Peyer's patch (tissue), 4 donors: ENCODE data around the gene PRSS53. TPM values are rescaled to one million over a fixed set of nuclear protein-coding genes. Genes with fewer than 3 reads are reported as not detected.
A peak's percentile ranks its signal among the peaks of the same experiment; 100 is the strongest.
"Not testable (repeated sequence)": the region's sequence is repeated elsewhere in the genome, so short reads cannot be mapped to it uniquely, and the experiment has no call there.

Experiments
- DNase-seq, 3 donors: peaks; one replicate each; pipeline ENCODE4 v3.0.0-alpha.2; 2017 to 2019
- H3K27ac ChIP-seq, 4 donors: fragments of 200-600 bp; sonication (generic); one replicate each; pipeline ENCODE4 v1.5.1; 2016 to 2019
- H3K27me3 ChIP-seq, 2 donors: fragments of 200-600 bp; sonication (generic); one replicate each; pipeline ENCODE4 v1.5.1; 2019
- H3K36me3 ChIP-seq, 3 donors: fragments of 200-600 bp; sonication (generic); one replicate each; pipeline ENCODE4 v1.5.1; 2016 to 2019
- H3K4me1 ChIP-seq, 4 donors: fragments of 200-600 bp; sonication (generic); one replicate each; pipeline ENCODE4 v1.5.1; 2016 to 2019
- H3K4me3 ChIP-seq, 4 donors: fragments of 200-600 bp; sonication (generic); 1 replicate in 3 of 4; 2 replicates in 1 of 4; pipeline ENCODE4 v1.5.1; 2016 to 2019; ENCODE audit warnings: mild to moderate bottlenecking in 1 of 4
- H3K9me3 ChIP-seq, 4 donors: fragments of 200-600 bp; sonication (generic); one replicate each; pipeline ENCODE4 v1.5.1; 2016 to 2019; ENCODE audit warnings: mild to moderate bottlenecking in 1 of 4
- POLR2A ChIP-seq, 2 donors: fragments of 450-650 bp; IDR thresholded peaks; one replicate each; pipeline ENCODE4 v1.5.1; 2017; ENCODE audit warnings: antibody characterized with exemption in 2 of 2, mild to moderate bottlenecking in 2 of 2, moderate library complexity in 2 of 2
- total RNA-seq, 4 donors: library from RNA; depleted of rRNA; stranded (reverse); fragments of >200 nt; gene quantifications; one replicate each; pipeline ENCODE4 v1.1.0, GENCODE V29; 2016
- TF ChIP-seq, protein P1 (sequence below), 6 experiments: fragments of 450-650 bp in 4 of 6; fragments of 200-600 bp in 2 of 6; sonication (generic) in 1 of 6; IDR thresholded peaks; one replicate each; pipeline ENCODE4 v1.5.1; 2017 to 2019; ENCODE audit warnings: antibody characterized with exemption in 6 of 6, mild to moderate bottlenecking in 3 of 6, moderate library complexity in 1 of 6

Gene PRSS53
- total RNA-seq = 10 to 100 TPM in 2 of 4 donors, 1 to 10 TPM in 2; 6.8 to 18.4 (median 12.0) TPM

DNA sequence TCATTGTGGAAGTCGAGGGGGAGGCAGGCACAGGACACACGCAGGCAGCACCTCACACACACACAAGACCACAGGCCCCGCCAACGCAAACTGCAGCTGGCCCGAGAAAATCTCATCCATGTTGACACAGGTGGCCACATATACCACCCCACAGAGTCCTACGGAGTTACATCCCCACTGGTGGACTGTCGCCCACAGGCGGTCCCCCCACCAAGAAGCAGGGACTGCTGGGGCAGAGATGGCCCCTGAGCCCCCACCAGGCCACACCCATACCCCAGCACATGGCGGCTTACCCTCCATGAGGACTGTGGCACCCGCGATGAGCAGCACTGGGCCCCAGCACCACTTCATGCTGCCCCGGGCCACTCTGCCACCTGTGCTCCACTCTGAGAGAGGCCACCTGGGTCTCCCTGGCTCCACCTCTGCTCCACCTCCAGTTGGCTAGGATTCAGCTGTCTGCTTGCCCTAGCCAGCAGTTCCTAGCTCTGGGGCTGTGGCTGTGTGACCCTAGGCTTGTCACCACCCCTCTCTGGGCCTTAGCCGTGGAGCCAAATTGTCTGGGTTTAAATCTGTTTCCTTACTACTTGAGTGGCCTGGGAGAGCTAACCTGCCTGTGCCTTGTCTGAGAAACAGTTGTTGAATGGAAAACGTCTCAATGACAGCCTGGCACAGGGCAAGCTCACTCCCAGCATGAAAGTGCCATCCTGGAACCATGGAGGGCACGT is at the start of gene PRSS53:
Gene PRSS53 (minus strand): TSS at position 485 of the 725 bp plus-strand sequence. CDS start 134 bp downstream, at position 351.
- Histone ChIP-seq H3K9me3 (no peaks in the 10 kb centered on the region), H3K4me3 (no peak within 1 kb of the TSS), H3K4me1 (peaks cover 0 to 6% (median 0%) of the 10 kb centered on the region in 4 donors), H3K27me3 (no peaks in the 10 kb centered on the region), H3K27ac (no peak within 1 kb of the TSS), H3K36me3 (peaks cover 0 to 47% (median 0%) of the 10 kb centered on the region in 3 donors)
- TF ChIP-seq POLR2A (IDR thresholded peaks at IDR 0.05) = no peak
- TF ChIP-seq, protein P1, sequence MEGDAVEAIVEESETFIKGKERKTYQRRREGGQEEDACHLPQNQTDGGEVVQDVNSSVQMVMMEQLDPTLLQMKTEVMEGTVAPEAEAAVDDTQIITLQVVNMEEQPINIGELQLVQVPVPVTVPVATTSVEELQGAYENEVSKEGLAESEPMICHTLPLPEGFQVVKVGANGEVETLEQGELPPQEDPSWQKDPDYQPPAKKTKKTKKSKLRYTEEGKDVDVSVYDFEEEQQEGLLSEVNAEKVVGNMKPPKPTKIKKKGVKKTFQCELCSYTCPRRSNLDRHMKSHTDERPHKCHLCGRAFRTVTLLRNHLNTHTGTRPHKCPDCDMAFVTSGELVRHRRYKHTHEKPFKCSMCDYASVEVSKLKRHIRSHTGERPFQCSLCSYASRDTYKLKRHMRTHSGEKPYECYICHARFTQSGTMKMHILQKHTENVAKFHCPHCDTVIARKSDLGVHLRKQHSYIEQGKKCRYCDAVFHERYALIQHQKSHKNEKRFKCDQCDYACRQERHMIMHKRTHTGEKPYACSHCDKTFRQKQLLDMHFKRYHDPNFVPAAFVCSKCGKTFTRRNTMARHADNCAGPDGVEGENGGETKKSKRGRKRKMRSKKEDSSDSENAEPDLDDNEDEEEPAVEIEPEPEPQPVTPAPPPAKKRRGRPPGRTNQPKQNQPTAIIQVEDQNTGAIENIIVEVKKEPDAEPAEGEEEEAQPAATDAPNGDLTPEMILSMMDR (IDR thresholded peaks at IDR 0.05) = no peak
- no peak for DNase-seq

DNA sequence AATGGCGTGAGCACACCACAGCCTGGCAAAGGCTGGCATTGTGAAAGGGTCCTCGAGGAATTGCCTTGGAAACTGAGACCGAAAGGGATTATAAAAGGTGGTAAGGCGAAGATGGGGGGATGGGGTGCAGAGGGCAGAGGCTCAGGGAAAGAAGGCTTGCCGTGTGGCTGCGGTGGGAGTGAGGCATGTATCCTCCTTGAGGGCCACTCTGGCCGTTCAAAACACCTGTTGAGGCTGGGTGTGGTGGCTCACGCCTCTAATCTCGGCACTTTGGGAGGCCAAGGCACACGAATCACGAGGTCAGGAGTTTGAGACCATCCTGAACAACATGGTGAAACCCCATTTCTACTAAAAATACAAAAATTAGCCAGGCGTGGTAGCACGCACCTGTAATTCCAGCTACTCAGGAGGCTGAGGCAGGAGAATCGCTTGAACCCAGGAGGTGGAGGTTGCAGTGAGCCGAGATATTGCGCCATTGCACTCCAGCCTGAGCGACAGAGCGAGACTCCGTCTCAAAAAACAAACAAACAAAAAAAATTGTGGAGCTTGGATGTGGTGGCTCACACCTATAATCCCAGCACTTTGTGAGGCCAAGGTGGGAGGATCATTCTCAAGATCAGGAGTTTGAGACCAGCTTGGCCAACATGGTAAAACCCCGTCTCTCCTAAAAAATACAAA is 48.2 kb upstream of the PRSS53 start:
- H3K9me3 ChIP-seq, H3K27ac ChIP-seq, H3K4me3 ChIP-seq, H3K27me3 ChIP-seq, DNase-seq: not testable (repeated sequence)
- peaks cover 0 to 48% (median 4%) of the 10 kb centered on the region in 4 donors for H3K4me1 ChIP-seq
- H3K36me3 ChIP-seq = peaks cover 0 to 19% (median 0%) of the 10 kb centered on the region in 3 donors

DNA sequence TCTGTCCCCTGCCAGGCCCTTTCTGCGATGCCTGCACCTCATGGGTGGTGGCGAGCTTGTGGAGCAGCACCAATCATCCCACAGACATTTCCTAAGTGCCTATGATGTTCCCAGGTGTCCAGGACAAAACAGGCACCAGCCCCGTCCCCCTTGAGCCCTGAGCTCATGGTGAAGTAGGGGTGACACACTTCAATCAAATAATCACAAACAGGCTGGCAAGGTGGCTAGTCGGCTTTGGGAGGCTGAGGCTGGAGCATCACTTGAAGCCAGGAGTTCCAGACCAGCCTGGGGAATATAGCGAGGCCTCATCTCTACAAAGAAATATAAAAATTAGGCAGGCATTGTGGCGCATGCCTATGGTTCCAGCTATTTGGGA is 47.5 kb upstream of the PRSS53 start:
- DNase-seq = no peak
- Histone ChIP-seq H3K27ac (peak overlapping the region in 1 of 4 donors; percentile 93), H3K36me3 (peaks cover 0 to 26% (median 0%) of the 10 kb centered on the region in 3 donors), H3K9me3 (no peaks in the 10 kb centered on the region), H3K4me1 (peaks cover 0 to 48% (median 2%) of the 10 kb centered on the region in 4 donors), H3K4me3 (no peak overlapping the region), H3K27me3 (no peaks in the 10 kb centered on the region)
- TF ChIP-seq POLR2A (IDR thresholded peaks at IDR 0.05) = no peak
- TF ChIP-seq, protein P1 (IDR thresholded peaks at IDR 0.05) = no peak

DNA sequence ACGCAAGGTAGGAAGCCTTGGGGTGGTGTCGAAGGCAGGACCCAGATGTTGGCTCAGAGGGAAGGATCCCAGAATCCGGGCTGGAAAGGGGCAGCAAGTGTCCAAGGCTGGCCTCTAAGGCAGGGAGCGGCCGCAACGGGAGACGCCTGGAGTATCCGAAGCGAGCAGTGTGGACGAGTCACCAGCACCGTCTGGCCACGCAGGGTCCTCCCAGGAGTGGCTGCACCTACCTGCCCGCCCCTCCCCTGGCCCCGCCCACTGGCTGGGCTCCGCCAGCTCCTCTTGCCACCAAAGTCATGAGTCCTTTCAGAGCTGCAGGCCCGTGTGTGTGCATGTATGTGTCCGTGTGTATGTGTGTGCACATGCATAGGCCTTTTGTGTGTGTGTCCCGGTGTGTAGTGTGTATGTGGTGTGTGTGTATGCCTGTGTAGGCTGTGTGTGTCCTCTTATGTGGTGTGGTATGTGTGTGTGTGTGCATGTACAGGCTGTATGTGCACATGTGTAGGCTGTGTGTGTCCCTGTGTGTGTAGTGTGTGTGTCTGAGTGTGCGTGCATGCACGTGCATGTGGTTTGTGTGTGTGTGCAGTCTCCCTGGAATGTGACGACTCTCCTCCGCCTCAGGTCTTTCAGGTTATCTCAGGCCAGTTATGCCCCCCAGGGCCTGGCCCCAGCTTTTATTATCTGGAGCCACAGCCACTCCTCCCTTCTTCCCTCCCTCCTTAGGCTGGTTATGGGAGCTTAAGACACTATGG is 47.0 kb upstream of the PRSS53 start, which contains the start of gene PRSS8:
Gene PRSS8 (minus strand): TSS at position 193 of the 752 bp plus-strand sequence. CDS start 229 bp downstream, outside the sequence.
- H3K27me3 ChIP-seq = no peaks in the 10 kb centered on the region
- peaks cover 0 to 48% (median 3%) of the 10 kb centered on the region in 4 donors for H3K4me1 ChIP-seq
- DNase-seq = peak in 2 of 3 donors; percentile 93 to 96
- peak within 1 kb of the TSS in 3 of 4 donors; percentile 42 to 84 (median 68) for H3K4me3 ChIP-seq
- H3K9me3 ChIP-seq = no peaks in the 10 kb centered on the region
- TF ChIP-seq, protein P1 (IDR thresholded peaks at IDR 0.05) = no peak
- TF ChIP-seq POLR2A (IDR thresholded peaks at IDR 0.05) = peak; percentile 98 to 99
- peaks cover 0 to 32% (median 0%) of the 10 kb centered on the region in 3 donors for H3K36me3 ChIP-seq
- peak within 1 kb of the TSS in 3 of 4 donors; percentile 89 to 96 (median 93) for H3K27ac ChIP-seq

DNA sequence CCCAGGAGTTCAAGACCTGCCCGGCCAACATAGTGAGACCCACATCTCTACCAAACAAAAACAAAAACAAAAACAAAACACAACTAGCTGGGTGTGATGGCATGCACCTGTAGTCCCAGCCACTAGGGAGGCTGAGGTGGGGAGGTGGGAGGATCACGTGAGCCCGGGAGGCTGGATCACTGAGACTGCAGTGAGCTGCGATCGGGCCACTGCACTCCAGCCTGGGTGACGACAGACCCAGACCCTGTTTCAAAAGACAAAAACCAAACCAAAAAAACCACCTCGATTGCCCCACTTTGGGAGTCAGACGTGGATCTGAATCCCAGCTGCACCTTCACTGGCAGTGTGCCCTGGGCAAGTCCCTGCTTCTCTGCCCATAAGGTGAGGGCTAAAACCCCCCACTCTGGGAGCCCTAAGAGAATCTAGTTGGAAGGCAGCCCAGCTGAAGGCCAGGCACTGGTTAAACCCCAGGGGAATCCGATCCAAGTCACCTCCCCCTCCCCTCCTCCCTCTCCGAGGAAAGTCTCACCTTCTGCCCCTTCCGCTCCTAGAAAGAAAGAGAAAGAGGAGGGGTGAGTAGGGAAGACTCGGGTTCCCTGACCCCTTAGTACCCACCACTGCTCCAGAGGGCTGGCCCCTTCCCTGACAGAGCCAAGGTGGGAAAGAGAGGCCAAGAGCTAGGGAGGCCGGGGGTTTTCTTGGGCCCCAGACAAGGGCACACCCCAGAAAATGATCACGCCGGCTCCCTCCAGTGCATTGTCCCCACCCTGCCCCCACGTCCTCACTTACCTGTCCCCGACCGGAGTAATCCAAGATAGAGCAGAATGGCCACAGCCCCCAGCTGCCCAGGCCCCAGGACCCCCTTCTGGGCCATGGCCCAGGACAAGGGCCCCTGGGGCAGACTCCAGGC is 46.1 kb upstream of the PRSS53 start:
- Histone ChIP-seq H3K27me3 (no peaks in the 10 kb centered on the region), H3K4me3 (peak overlapping the region in 3 of 4 donors; percentile 42 to 84 (median 68)), H3K27ac (peak overlapping the region in 3 of 4 donors; percentile 89 to 96 (median 93)), H3K36me3 (peaks cover 0 to 40% (median 0%) of the 10 kb centered on the region in 3 donors), H3K9me3 (no peaks in the 10 kb centered on the region), H3K4me1 (peaks cover 0 to 50% (median 10%) of the 10 kb centered on the region in 4 donors)
- TF ChIP-seq, protein P1 (IDR thresholded peaks at IDR 0.05) = peak in 3 of 6 experiments; percentile 55 to 69 (median 67)
- peak; percentile 78 to 91 for TF ChIP-seq POLR2A (IDR thresholded peaks at IDR 0.05)
- peak in 2 of 3 donors; percentile 77 to 81 for DNase-seq
